HUES48 (cell line): ENCODE measurements around the gene BRF1.
A peak's percentile ranks its signal among the peaks of the same experiment; 100 is the strongest.
"Not testable (repeated sequence)": the region's sequence is repeated elsewhere in the genome, so short reads cannot be mapped to it uniquely, and the experiment has no call there.

ENCODE experiments used
- H3K27ac ChIP-seq: one replicate; pipeline ENCODE4 v1.7.0; 2013; ENCODE audit warnings: low read depth, low read length, inconsistent platforms
- H3K27me3 ChIP-seq: 2 replicates; pipeline ENCODE4 v1.6.1; 2013; ENCODE audit warnings: mild to moderate bottlenecking, low read length; ENCODE audit not compliant: control insufficient read depth, insufficient read depth
- H3K36me3 ChIP-seq: 2 replicates; pipeline ENCODE4 v1.6.1; 2013; ENCODE audit warnings: low read length; ENCODE audit not compliant: control insufficient read depth, insufficient read depth
- H3K4me1 ChIP-seq: 2 replicates; pipeline ENCODE4 v1.6.1; 2013; ENCODE audit warnings: mild to moderate bottlenecking, low read length; ENCODE audit not compliant: control insufficient read depth, insufficient read depth
- H3K4me3 ChIP-seq: 2 replicates; pipeline ENCODE4 v1.5.1; 2013; ENCODE audit warnings: mild to moderate bottlenecking, low read depth, low read length
- H3K9ac ChIP-seq: 2 replicates; pipeline ENCODE4 v1.6.1; 2013; ENCODE audit warnings: mild to moderate bottlenecking, low read depth, low read length, moderate library complexity
- H3K9me3 ChIP-seq: 2 replicates; pipeline ENCODE4 v1.6.1; 2013; ENCODE audit warnings: low read length; ENCODE audit not compliant: control insufficient read depth, insufficient read depth

BRF1 gene

GRCh38 chr14:105301103-105301914 is 508 bp upstream of the BRF1 start:
- Histone ChIP-seq H3K4me1 (peaks cover 5% of the 10 kb centered on the region; the same call in 1 of the 2 replicates), H3K27ac (peak overlapping the region; percentile 93), H3K4me3 (peak overlapping the region; percentile 89), H3K9me3 (no peaks in the 10 kb centered on the region), H3K9ac (0 out of 2 replicates have a peak overlapping the region, but pooled peaks have one; percentile 78), H3K27me3 (peaks cover 11% of the 10 kb centered on the region), H3K36me3 (no peaks in the 10 kb centered on the region)

- peak overlapping the region; percentile 93 for H3K27ac ChIP-seq
- peaks cover 5% of the 10 kb centered on the region; the same call in 1 of the 2 replicates for H3K4me1 ChIP-seq
- peak overlapping the region; percentile 78; the same call in 1 of the 2 replicates for H3K9ac ChIP-seq
- H3K27me3 ChIP-seq = peaks cover 11% of the 10 kb centered on the region
- peak overlapping the region; percentile 89 for H3K4me3 ChIP-seq
- no peaks in the 10 kb centered on the region for H3K9me3 ChIP-seq
- H3K36me3 ChIP-seq = no peaks in the 10 kb centered on the region
Observed at GRCh38 chr14:105299654-105300541, 903 bp downstream of the BRF1 start.

GRCh38 chr14:105297311-105297710 is 3.5 kb downstream of the BRF1 start:
- H3K27me3 ChIP-seq = peaks cover 11% of the 10 kb centered on the region
- not testable (repeated sequence) for H3K27ac ChIP-seq, H3K9me3 ChIP-seq, H3K9ac ChIP-seq, H3K36me3 ChIP-seq, H3K4me1 ChIP-seq, H3K4me3 ChIP-seq

DNA sequence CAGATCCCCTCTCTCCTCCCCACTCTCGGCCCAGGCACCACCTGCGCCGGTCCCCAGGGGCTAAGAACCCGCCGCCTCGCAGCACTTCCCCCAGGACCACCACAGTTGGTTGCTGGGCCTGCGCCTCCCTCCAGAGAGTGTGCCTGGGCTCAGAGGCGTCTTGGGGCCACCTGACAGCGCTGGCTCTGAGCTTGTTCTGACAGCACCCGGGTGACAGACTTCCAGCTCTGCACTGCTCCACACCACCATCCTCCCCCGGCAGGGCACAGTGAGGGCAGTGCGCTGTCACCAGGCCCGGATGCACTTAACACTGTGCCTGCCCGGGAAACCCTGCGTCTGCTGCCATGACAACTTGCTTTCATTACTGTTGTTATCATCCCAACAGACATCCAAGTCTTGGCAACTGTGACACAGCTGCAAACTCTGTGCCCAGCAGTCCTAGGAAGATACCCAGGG is 6.6 kb downstream of the BRF1 start:
- Histone ChIP-seq H3K4me1 (no peaks in the 10 kb centered on the region), H3K9ac (no peak overlapping the region), H3K36me3 (no peaks in the 10 kb centered on the region), H3K27me3 (peaks cover 1% of the 10 kb centered on the region; the same call in 1 of the 2 replicates), H3K4me3 (no peak overlapping the region), H3K27ac (no peak overlapping the region), H3K9me3 (no peaks in the 10 kb centered on the region)

GRCh38 chr14:105292826-105293711 is 7.7 kb downstream of the BRF1 start:
- Histone ChIP-seq H3K9ac (no peak overlapping the region), H3K4me1 (no peaks in the 10 kb centered on the region), H3K27me3 (no peaks in the 10 kb centered on the region), H3K9me3 (no peaks in the 10 kb centered on the region), H3K36me3 (no peaks in the 10 kb centered on the region), H3K4me3 (no peak overlapping the region), H3K27ac (no peak overlapping the region)

DNA sequence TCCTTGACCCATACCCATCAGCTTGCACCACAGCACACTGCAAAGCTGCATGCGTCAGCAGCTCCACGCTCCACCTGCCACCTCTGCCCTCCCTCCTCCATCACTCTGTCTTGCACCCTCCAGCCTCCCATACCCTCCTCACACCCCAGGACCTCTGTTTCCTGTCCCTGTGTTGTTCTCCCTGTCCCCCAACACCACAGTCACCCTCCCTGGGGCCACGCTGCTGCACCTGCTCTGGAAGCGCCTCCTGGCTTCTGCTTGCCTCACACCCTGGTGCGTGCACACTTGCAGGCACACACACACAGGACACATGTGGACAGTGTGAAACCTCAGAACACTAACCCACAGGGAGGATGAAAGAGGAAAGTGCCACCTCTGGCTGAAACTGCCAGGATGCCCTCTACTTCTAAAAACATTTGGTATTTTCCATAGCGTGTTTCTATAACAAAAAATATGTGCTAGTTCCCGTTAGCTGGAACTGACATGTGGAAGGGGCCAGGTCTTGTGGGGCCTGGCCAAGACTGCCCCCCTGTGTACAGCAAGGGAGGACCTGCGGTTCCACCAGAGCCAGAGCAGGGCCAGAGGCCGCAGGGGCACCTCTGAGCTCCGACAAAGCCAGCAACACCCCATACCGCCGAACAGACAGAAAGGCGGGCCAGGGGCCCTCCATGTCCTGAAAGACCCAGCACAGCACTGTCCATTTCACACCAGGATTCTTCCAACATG is 10.0 kb downstream of the BRF1 start:
- Histone ChIP-seq H3K27ac (no peak overlapping the region), H3K9me3 (no peaks in the 10 kb centered on the region), H3K9ac (no peak overlapping the region), H3K36me3 (no peaks in the 10 kb centered on the region), H3K27me3 (no peaks in the 10 kb centered on the region), H3K4me3 (no peak overlapping the region), H3K4me1 (no peaks in the 10 kb centered on the region)

DNA sequence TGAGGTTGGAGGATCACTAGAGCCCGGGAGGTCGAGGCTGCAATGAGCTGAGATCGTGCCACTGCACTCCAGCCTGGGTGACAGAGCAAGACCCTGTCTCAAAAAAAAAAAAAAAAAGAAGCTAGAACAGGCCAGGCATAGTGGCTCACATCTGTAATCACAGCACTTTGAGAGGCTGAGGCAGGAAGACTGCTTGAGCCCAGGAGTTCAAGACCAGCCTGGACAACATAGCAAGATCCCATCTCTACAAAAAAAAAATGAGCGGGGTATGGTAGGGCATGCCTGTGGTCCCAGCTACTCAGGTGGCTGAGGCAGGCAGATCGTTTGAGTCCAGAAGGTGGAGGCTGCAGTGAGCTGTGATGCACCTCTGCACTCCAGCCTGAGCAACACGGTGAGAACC is 11.9 kb downstream of the BRF1 start:
- not testable (repeated sequence) for H3K27ac ChIP-seq, H3K4me3 ChIP-seq, H3K27me3 ChIP-seq, H3K36me3 ChIP-seq, H3K9ac ChIP-seq, H3K4me1 ChIP-seq, H3K9me3 ChIP-seq

- Histone ChIP-seq H3K9me3 (no peaks in the 10 kb centered on the region), H3K9ac (no peak overlapping the region), H3K27me3 (no peaks in the 10 kb centered on the region), H3K4me3 (no peak overlapping the region), H3K36me3 (no peaks in the 10 kb centered on the region), H3K4me1 (no peaks in the 10 kb centered on the region), H3K27ac (no peak overlapping the region)
Observed at GRCh38 chr14:105287249-105288102, 13.3 kb downstream of the BRF1 start.

DNA sequence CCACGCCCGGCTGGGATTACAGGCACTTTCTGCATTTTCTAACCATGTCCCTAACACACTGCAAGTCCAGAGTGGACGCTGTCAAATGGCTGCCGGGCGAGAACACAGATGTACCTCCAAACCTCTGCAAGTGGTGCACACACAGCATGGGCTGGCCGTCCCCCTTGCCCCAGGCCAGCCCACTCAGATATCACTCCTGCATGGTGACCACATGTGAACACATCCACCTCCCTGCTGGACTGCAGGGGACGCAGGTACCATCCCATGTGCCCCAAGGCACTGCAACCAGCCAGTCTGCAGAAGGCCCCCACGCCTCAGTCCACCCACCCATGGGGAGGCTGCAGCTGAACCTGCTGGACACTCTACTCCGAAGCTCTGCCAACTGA is 14.0 kb downstream of the BRF1 start:
- Histone ChIP-seq H3K4me1 (no peaks in the 10 kb centered on the region), H3K9me3 (no peaks in the 10 kb centered on the region), H3K9ac (no peak overlapping the region), H3K27me3 (no peaks in the 10 kb centered on the region), H3K4me3 (no peak overlapping the region), H3K27ac (no peak overlapping the region), H3K36me3 (no peaks in the 10 kb centered on the region)
